GM06990 (cell line): ENCODE measurements around the gene SLC35F1.
"Not testable (repeated sequence)": the region's sequence is repeated elsewhere in the genome, so short reads cannot be mapped to it uniquely, and the experiment has no call there.

ENCODE experiments used
- DNase-seq: peaks from one replicate; pipeline ENCODE4 v3.0.0-alpha.2; 2011; ENCODE audit not compliant: insufficient read length; ENCODE audit errors: extremely low read depth
- H3K27me3 ChIP-seq: replicated peaks from 2 replicates; pipeline ENCODE4 v1.6.0; 2011; ENCODE audit warnings: low read length; ENCODE audit not compliant: control insufficient read depth, insufficient read depth
- H3K36me3 ChIP-seq: 2 replicates; pipeline ENCODE4 v1.5.1; 2011; ENCODE audit warnings: low read length; ENCODE audit not compliant: control insufficient read depth, insufficient read depth
- H3K4me3 ChIP-seq: replicated peaks from 2 replicates; pipeline ENCODE4 v1.5.1; 2011; ENCODE audit warnings: low read depth, mild to moderate bottlenecking, control low read depth, low read length
- TF ChIP-seq, protein P1 (sequence below): IDR thresholded peaks from 2 replicates; pipeline ENCODE4 v1.5.1; 2011; ENCODE audit warnings: low read length, control low read depth, mild to moderate bottlenecking, inconsistent platforms; ENCODE audit not compliant: insufficient read depth, poor library complexity, severe bottlenecking

SLC35F1 gene

DNA sequence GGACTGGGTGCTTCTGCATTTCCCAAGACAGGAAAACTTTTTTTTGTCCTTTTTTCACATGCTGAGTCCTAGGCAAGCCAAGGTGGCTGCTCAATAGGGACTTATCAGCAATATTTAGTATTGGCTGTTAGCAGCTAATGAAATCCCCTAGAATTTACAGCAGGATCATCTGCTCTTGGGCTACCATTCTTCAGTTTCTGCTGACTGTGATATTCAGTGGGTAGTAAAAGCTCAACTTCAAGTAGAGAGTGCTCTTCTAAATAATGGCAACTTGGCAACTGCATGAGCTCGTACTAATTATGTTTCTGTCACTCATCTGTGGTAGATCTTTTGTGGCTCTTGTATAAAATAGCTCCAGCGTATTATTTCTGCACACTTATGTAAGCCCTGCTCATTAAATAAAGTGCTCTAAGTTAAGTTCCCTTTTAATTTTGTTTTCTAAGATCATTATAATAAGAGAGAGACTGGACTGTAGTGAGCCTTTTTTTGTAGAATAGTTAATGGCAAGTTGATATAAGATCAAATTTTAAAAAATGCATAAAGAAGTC lies 110.3 kb downstream of the SLC35F1 start:
- no peaks in the 10 kb centered on the region for H3K36me3 ChIP-seq
- no peak overlapping the region for H3K4me3 ChIP-seq
- H3K27me3 ChIP-seq, result no peaks in the 10 kb centered on the region
- TF ChIP-seq, protein P1, sequence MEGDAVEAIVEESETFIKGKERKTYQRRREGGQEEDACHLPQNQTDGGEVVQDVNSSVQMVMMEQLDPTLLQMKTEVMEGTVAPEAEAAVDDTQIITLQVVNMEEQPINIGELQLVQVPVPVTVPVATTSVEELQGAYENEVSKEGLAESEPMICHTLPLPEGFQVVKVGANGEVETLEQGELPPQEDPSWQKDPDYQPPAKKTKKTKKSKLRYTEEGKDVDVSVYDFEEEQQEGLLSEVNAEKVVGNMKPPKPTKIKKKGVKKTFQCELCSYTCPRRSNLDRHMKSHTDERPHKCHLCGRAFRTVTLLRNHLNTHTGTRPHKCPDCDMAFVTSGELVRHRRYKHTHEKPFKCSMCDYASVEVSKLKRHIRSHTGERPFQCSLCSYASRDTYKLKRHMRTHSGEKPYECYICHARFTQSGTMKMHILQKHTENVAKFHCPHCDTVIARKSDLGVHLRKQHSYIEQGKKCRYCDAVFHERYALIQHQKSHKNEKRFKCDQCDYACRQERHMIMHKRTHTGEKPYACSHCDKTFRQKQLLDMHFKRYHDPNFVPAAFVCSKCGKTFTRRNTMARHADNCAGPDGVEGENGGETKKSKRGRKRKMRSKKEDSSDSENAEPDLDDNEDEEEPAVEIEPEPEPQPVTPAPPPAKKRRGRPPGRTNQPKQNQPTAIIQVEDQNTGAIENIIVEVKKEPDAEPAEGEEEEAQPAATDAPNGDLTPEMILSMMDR, result no peak
- no peak for DNase-seq

DNA sequence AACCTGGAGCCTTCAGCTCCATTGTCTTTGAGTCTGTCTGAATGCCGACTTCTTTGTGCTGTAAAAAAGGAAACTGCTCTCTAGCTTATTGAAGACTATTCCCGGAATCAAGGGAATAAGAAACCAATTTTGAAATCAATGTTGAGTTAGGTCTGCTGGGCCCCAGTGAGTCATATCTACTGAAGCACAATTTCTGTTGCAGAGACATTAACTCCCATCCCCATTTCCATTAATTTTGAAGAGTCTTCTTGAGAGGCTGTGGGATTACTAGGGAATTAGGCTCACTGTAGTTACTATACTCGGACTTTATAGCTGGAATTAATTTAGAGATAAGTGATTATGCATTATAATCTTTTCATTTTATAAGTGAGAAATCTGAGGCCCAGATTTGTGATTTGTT lies 116.7 kb downstream of the SLC35F1 start:
- TF ChIP-seq, protein P1, result no peak
- no peaks in the 10 kb centered on the region for H3K36me3 ChIP-seq
- no peak overlapping the region for H3K4me3 ChIP-seq
- no peaks in the 10 kb centered on the region for H3K27me3 ChIP-seq
- DNase-seq, result no peak

DNA sequence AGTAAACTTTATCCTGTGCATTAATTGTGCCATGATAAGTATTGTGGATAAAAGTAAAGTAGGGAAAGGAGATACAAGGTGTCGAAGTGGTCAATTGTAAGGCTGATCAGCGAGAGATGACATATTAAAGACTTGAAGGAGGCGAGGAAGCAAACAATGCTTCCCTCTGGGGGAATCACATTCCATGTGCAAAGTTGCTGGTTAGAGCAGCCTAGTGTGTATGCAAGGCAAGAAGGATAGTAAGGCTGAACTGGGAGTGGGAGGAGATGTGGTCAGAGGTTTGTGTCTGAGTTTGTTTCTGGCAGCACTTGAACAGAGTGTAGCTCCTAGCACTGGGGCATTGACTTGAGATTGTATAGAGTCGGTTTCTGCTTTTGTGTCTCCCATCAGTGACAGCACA lies 122.9 kb downstream of the SLC35F1 start:
- DNase-seq, result no peak
- Histone ChIP-seq H3K27me3 (no peaks in the 10 kb centered on the region), H3K36me3 (no peaks in the 10 kb centered on the region), H3K4me3 (no peak overlapping the region)
- TF ChIP-seq, protein P1, result no peak

DNA sequence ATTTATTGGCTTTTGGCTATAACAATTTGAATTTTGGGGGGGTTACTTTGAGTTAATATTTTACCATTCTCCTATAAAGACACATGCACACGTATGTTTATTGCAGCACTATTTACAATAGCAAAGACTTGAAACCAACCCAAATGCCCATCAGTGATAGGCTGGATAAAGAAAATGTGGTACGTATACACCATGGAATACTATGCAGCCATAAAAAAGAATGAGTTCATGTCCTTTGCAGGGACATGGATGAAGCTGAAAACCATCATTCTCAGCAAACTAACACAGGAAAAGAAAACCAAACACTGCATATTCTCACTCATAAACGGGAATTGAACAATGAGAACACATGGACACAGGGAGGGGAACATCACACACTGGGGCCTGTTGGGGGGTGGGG lies 130.4 kb downstream of the SLC35F1 start:
- DNase-seq, H3K27me3 ChIP-seq, H3K36me3 ChIP-seq, H3K4me3 ChIP-seq: not testable (repeated sequence)

DNA sequence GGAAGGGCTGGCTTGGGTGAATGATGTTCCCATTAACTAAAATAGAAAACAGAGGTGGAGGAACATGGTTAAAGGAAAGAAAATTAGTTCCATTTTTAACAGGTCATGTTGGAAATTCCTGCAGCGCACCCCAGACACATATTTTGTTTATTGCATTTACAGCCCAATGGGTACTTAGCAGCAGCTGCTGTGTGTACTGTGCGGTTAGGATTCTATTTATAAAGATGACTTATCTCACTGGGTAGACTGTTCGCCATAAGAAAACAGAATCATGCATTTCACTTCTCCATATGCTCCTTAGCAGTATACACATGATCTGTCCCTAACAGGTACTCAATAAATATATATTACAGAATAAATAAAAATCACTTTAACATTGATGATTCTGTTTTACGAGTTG lies 135.8 kb downstream of the SLC35F1 start:
- DNase-seq, result no peak
- no peak overlapping the region for H3K4me3 ChIP-seq
- H3K27me3 ChIP-seq, result no peaks in the 10 kb centered on the region
- H3K36me3 ChIP-seq, result no peaks in the 10 kb centered on the region
- TF ChIP-seq, protein P1, result no peak

DNA sequence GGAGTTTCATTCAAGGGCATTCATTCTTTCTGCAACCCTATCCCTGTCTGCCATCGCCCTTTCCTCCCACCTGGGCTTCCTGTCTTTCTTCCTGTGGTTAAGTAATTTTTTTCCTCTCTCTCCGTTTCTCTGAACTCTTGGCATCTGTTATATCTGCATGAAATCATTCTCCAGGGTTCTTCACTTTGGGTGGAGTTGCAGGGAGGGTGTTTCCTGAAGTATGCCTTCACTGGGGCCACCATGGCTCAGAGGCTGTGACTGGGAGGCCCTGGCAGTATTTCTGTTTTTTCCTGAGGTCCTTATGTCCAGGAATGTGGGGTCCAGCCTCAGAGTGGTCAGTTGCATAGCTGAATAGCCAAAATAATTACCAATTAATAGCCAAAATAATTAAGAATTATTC lies 137.2 kb downstream of the SLC35F1 start:
- no peak for DNase-seq
- TF ChIP-seq, protein P1, result no peak
- Histone ChIP-seq H3K4me3 (no peak overlapping the region), H3K36me3 (no peaks in the 10 kb centered on the region), H3K27me3 (no peaks in the 10 kb centered on the region)
